CD4-positive, alpha-beta T cell (primary cell): ENCODE data around the gene PRND. TPM values are rescaled to one million over a fixed set of nuclear protein-coding genes. Genes with fewer than 3 reads are reported as not detected.
"Not testable (repeated sequence)": the region's sequence is repeated elsewhere in the genome, so short reads cannot be mapped to it uniquely, and the experiment has no call there.

ENCODE experiments used
- ATAC-seq: fragments of 200-7000 bp; cut with Tn5 transposase; one replicate; pipeline ENCODE4 v1.10.0; 2022; ENCODE audit warnings: mild to moderate bottlenecking; ENCODE audit not compliant: poor library complexity
- CTCF ChIA-PET: fragments of 350-600 bp; sonication (Branson Sonifier 250); formaldehyde crosslinking; loops from one replicate; lab custom pipeline; 2021; ENCODE audit warnings: antibody characterized with exemption, inconsistent platforms; lab: Charles Lee
- POLR2A ChIA-PET: fragments of 350-600 bp; sonication (Branson Sonifier 250); formaldehyde crosslinking; loops from one replicate; lab custom pipeline; 2021; ENCODE audit warnings: antibody characterized with exemption, inconsistent platforms; lab: Charles Lee
- DNase-seq, 14 experiments: peaks; one replicate each; pipeline ENCODE4 v3.0.0-alpha.2; 2013 to 2020; ENCODE audit warnings: mixed read lengths in 2 of 14
- H3K27ac ChIP-seq, 2 donors: one replicate each; pipeline versions ENCODE4 v1.5.1 to v1.7.0; 2013; ENCODE audit warnings: low read length in 2 of 2, low read depth in 1 of 2, mild to moderate bottlenecking in 1 of 2
- H3K27me3 ChIP-seq, 2 experiments: 1 replicate in 1 of 2; 2 replicates in 1 of 2; pipeline versions ENCODE4 v1.6.1 to v1.7.0; 2013; ENCODE audit warnings: low read length in 2 of 2, control low read depth in 1 of 2, mild to moderate bottlenecking in 1 of 2, moderate library complexity in 1 of 2; ENCODE audit not compliant: insufficient read depth in 2 of 2, control insufficient read depth in 1 of 2
- H3K36me3 ChIP-seq: one replicate; pipeline ENCODE4 v1.6.1; 2013; ENCODE audit warnings: low read length, control low read depth; ENCODE audit not compliant: insufficient read depth
- H3K4me1 ChIP-seq: one replicate; pipeline ENCODE4 v1.6.1; 2013; ENCODE audit warnings: low read length, control low read depth; ENCODE audit not compliant: insufficient read depth
- H3K4me3 ChIP-seq: one replicate; pipeline ENCODE4 v1.5.1; 2013; ENCODE audit warnings: mild to moderate bottlenecking, low read length, moderate library complexity
- H3K9me3 ChIP-seq, 2 experiments: 1 replicate in 1 of 2; 2 replicates in 1 of 2; pipeline versions ENCODE4 v1.6.1 to v1.7.0; 2013; ENCODE audit warnings: low read length in 2 of 2, mild to moderate bottlenecking in 2 of 2, control low read depth in 1 of 2, moderate library complexity in 1 of 2; ENCODE audit not compliant: control insufficient read depth in 1 of 2, insufficient read depth in 1 of 2
- H3K27ac Mint-ChIP-seq: one replicate; pipeline ENCODE4 v1.8.0; 2020; ENCODE audit warnings: mixed read lengths
- H3K27me3 Mint-ChIP-seq: one replicate; pipeline ENCODE4 v1.8.0; 2021; ENCODE audit warnings: mixed read lengths
- H3K36me3 Mint-ChIP-seq: one replicate; pipeline ENCODE4 v1.8.0; 2021; ENCODE audit warnings: low read depth, mixed read lengths
- H3K4me1 Mint-ChIP-seq: one replicate; pipeline ENCODE4 v1.8.0; 2021; ENCODE audit warnings: low read depth, mixed read lengths
- H3K4me3 Mint-ChIP-seq: one replicate; pipeline ENCODE4 v1.8.0; 2020; ENCODE audit warnings: mild to moderate bottlenecking, mixed read lengths
- H3K9me3 Mint-ChIP-seq: one replicate; pipeline ENCODE4 v1.8.0; 2020; ENCODE audit warnings: mixed read lengths
- intact Hi-C, 2 experiments: fragments of 100-400 bp; cut with DNase I in 1 of 2; cut with micrococcal nuclease in 1 of 2; formaldehyde crosslinking; loops; one replicate each; pipeline versions ENCODE4 v1.15.1 to v1.9.0; 2023 to 2025; cut with DNase I, micrococcal nuclease
- total RNA-seq, 174 experiments: library from RNA in 2 of 174; stranded (reverse) in 2 of 174; gene quantifications; one replicate each; pipeline ENCODE4 v1.2.3 and lab custom pipeline; 2021 to 2026
- TF ChIP-seq, protein P1 (sequence below): fragments of 200-600 bp; IDR thresholded peaks from one replicate; pipeline ENCODE4 v1.8.0; 2022; ENCODE audit warnings: antibody characterized with exemption, mild to moderate bottlenecking

The PRND gene
- total RNA-seq, 2 experiments from 2014 or later, result not detected

DNA sequence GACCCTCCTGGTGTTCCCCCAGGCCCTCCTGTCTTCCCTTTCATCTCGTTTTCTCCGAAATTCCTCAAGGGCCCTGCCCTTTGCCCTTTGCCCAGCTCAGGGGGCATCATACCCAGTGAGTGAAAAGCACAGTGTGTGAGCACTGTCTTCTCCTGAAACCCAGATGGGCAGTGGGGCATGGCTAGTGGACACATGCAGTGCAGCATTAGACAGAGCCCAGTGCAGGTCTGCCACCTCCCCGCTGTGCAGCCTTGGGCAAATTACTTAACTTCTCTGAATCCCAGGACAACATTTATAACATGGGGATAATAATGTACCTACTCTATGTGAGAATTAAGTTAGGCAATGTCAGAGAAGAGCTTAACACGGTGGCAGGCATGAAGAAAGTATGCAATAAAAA, 1.3 kb downstream of the PRND start:
- Histone ChIP-seq H3K4me3 (no peak overlapping the region), H3K27ac (no peak overlapping the region), H3K27me3 (no peaks in the 10 kb centered on the region), H3K4me1 (peaks cover 15% of the 10 kb centered on the region), H3K36me3 (no peaks in the 10 kb centered on the region), H3K9me3 (no peaks in the 10 kb centered on the region)
- H3K27me3 Mint-ChIP-seq, result no peaks in the 10 kb centered on the region
- ChIA-PET CTCF (interaction anchor here (2.3 kb wide), 1 partner anchor 109 kb away, joined by 7 read pairs; no protein-coding TSS in a partner anchor), POLR2A (no interaction called here)
- no peaks in the 10 kb centered on the region for H3K9me3 Mint-ChIP-seq
- peaks cover 24% of the 10 kb centered on the region for H3K4me1 Mint-ChIP-seq
- ATAC-seq (no peak), DNase-seq (no peak)
- no peak overlapping the region for H3K27ac Mint-ChIP-seq
- no peaks in the 10 kb centered on the region for H3K36me3 Mint-ChIP-seq
- intact Hi-C loops, result loop anchor here in 1 of 2 experiments (5.0 kb wide), 1 partner anchor 616 kb away; no protein-coding TSS in a partner anchor
- TF ChIP-seq, protein P1, sequence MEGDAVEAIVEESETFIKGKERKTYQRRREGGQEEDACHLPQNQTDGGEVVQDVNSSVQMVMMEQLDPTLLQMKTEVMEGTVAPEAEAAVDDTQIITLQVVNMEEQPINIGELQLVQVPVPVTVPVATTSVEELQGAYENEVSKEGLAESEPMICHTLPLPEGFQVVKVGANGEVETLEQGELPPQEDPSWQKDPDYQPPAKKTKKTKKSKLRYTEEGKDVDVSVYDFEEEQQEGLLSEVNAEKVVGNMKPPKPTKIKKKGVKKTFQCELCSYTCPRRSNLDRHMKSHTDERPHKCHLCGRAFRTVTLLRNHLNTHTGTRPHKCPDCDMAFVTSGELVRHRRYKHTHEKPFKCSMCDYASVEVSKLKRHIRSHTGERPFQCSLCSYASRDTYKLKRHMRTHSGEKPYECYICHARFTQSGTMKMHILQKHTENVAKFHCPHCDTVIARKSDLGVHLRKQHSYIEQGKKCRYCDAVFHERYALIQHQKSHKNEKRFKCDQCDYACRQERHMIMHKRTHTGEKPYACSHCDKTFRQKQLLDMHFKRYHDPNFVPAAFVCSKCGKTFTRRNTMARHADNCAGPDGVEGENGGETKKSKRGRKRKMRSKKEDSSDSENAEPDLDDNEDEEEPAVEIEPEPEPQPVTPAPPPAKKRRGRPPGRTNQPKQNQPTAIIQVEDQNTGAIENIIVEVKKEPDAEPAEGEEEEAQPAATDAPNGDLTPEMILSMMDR, result no peak
- no peak overlapping the region for H3K4me3 Mint-ChIP-seq

DNA sequence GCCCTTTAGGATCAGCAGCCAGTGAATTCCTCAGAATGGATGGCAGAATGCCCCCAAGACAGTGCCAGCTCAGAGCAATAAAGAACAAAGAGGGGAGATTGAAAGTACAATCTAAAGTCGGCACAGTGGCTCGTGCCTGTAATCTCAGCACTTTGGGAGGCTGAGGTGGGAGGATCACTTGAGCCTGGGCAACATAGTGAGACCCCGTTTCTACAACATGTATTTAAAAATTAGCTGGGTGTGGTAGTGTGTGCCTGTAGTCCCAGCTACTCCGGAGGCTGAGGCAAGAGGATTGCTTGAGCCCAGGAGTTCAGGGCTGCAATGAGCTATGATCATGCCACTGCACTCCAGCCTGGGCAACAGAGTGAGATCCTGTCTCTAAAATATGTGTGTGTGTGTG, 1.8 kb downstream of the PRND start:
- H3K4me3 Mint-ChIP-seq, H3K9me3 ChIP-seq, H3K27ac Mint-ChIP-seq, H3K4me3 ChIP-seq, H3K36me3 Mint-ChIP-seq, H3K27ac ChIP-seq, H3K27me3 Mint-ChIP-seq, POLR2A ChIA-PET, DNase-seq, H3K36me3 ChIP-seq, ATAC-seq, H3K27me3 ChIP-seq, H3K9me3 Mint-ChIP-seq: not testable (repeated sequence)
- H3K4me1 Mint-ChIP-seq, result peaks cover 24% of the 10 kb centered on the region
- intact Hi-C loops, result loop anchor here in 1 of 2 experiments (5.0 kb wide), 1 partner anchor 616 kb away; no protein-coding TSS in a partner anchor
- CTCF ChIA-PET, result interaction anchor here (0.5 to 2.3 kb wide), 2 partner anchors 110 to 734 kb away, joined by 3 to 7 read pairs; no protein-coding TSS in a partner anchor
- peaks cover 15% of the 10 kb centered on the region for H3K4me1 ChIP-seq

DNA sequence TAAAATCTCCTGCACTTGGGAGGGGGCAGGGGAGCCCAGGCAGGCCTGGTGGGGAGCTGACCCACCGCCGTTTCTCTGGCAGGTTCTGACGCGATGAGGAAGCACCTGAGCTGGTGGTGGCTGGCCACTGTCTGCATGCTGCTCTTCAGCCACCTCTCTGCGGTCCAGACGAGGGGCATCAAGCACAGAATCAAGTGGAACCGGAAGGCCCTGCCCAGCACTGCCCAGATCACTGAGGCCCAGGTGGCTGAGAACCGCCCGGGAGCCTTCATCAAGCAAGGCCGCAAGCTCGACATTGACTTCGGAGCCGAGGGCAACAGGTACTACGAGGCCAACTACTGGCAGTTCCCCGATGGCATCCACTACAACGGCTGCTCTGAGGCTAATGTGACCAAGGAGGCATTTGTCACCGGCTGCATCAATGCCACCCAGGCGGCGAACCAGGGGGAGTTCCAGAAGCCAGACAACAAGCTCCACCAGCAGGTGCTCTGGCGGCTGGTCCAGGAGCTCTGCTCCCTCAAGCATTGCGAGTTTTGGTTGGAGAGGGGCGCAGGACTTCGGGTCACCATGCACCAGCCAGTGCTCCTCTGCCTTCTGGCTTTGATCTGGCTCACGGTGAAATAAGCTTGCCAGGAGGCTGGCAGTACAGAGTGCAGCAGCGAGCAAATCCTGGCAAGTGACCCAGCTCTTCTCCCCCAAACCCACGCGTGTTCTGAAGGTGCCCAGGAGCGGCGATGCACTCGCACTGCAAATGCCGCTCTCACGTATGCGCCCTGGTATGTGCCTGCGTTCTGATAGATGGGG, 3.0 kb downstream of the PRND start:
- Histone ChIP-seq H3K27me3 (no peaks in the 10 kb centered on the region), H3K4me3 (no peak overlapping the region), H3K36me3 (no peaks in the 10 kb centered on the region), H3K9me3 (no peaks in the 10 kb centered on the region), H3K4me1 (peaks cover 15% of the 10 kb centered on the region), H3K27ac (no peak overlapping the region)
- ATAC-seq, result no peak
- ChIA-PET CTCF (no interaction called here), POLR2A (no interaction called here)
- H3K27ac Mint-ChIP-seq, result no peak overlapping the region
- intact Hi-C loops, result loop anchor here in 1 of 2 experiments (5.0 kb wide), 1 partner anchor 617 kb away; no protein-coding TSS in a partner anchor
- H3K4me3 Mint-ChIP-seq, result no peak overlapping the region
- H3K36me3 Mint-ChIP-seq, result no peaks in the 10 kb centered on the region
- H3K27me3 Mint-ChIP-seq, result no peaks in the 10 kb centered on the region
- H3K9me3 Mint-ChIP-seq, result no peaks in the 10 kb centered on the region
- H3K4me1 Mint-ChIP-seq, result peaks cover 24% of the 10 kb centered on the region
- no peak for DNase-seq
- TF ChIP-seq, protein P1, result no peak
